HL-60 (cell line): ENCODE results near the gene ATRN.
"Not testable (repeated sequence)": the region's sequence is repeated elsewhere in the genome, so short reads cannot be mapped to it uniquely, and the experiment has no call there.

Experiments
- DNase-seq, 2 experiments: peaks; one replicate each; pipeline ENCODE4 v3.0.0-alpha.2; 2010 to 2020; ENCODE audit warnings: low read depth in 1 of 2, low spot score in 1 of 2
- H3K27ac ChIP-seq: fragments of 250-450 bp; sonication (Bioruptor Pico); replicated peaks from 2 replicates; pipeline ENCODE4 v1.5.1; 2020; ENCODE audit warnings: mild to moderate bottlenecking, moderate library complexity
- H3K27me3 ChIP-seq: fragments of 250-450 bp; sonication (Bioruptor Pico); 2 replicates; pipeline ENCODE4 v1.5.1; 2021; ENCODE audit warnings: mild to moderate bottlenecking, moderate library complexity; ENCODE audit not compliant: insufficient read depth, poor library complexity, severe bottlenecking
- H3K4me3 ChIP-seq: replicated peaks from 2 replicates; pipeline ENCODE4 v1.5.1; 2011; ENCODE audit warnings: mild to moderate bottlenecking, control low read depth, low read length; ENCODE audit not compliant: insufficient read depth
- CTCF ChIP-seq: IDR thresholded peaks from one replicate; pipeline ENCODE4 v1.5.1; 2011; ENCODE audit warnings: low read length, control low read depth, inconsistent platforms; ENCODE audit not compliant: insufficient read depth
- GABPA ChIP-seq: IDR thresholded peaks from 2 replicates; pipeline ENCODE4 v1.6.1; 2012; ENCODE audit warnings: low read depth
- POLR2AphosphoS5 ChIP-seq: IDR thresholded peaks from 2 replicates; pipeline ENCODE4 v1.6.1; 2012; ENCODE audit warnings: low read depth
- REST ChIP-seq: IDR thresholded peaks from 2 replicates; pipeline ENCODE4 v1.6.1; 2012; ENCODE audit warnings: low read depth; ENCODE audit not compliant: insufficient replicate concordance
- SPI1 ChIP-seq: IDR thresholded peaks from 2 replicates; pipeline ENCODE4 v1.6.1; 2012; ENCODE audit warnings: low read depth, mild to moderate bottlenecking, borderline replicate concordance
- long read RNA-seq: library from polyadenylated mRNA; unstranded; transcript quantifications from one replicate; pipeline ENCODE4 v2.0.0, GENCODE V29; 2020

Gene ATRN
- long read RNA-seq, partial matches to known transcripts: 1 of 4 reads
- long read RNA-seq, other reads (novel, unspliced or antisense): 3 of 4 reads

- Histone ChIP-seq H3K27me3 (no peaks in the 10 kb centered on the region), H3K4me3 (peak within 1 kb of the TSS; percentile 90), H3K27ac (peak within 1 kb of the TSS; percentile 76)
- peak; percentile 85 to 92 for DNase-seq
- no peak for TF ChIP-seq CTCF
- TF ChIP-seq POLR2AphosphoS5: peak; percentile 91; the same call in 1 of the 2 replicates
Measured at GRCh38 chr20:3470627-3471396, at the start of gene ATRN. ATRN (plus strand) TSS chr20:3471018; CDS start chr20:3471108, 90 bp downstream.

- no peak overlapping the region for H3K27ac ChIP-seq
- TF ChIP-seq GABPA (no peak), CTCF (no peak)
- H3K4me3 ChIP-seq: no peak overlapping the region
- H3K27me3 ChIP-seq: no peaks in the 10 kb centered on the region
- DNase-seq: no peak
Measured at GRCh38 chr20:3421985-3422384, 48.8 kb upstream of the ATRN start.

- Histone ChIP-seq H3K4me3 (no peak overlapping the region), H3K27ac (no peak overlapping the region), H3K27me3 (no peaks in the 10 kb centered on the region)
- no peak for TF ChIP-seq SPI1
- no peak for TF ChIP-seq CTCF
- TF ChIP-seq POLR2AphosphoS5: no peak
- TF ChIP-seq REST: no peak
- no peak for TF ChIP-seq GABPA
- peak in 1 of 2 experiments; percentile 50 for DNase-seq
Measured at GRCh38 chr20:3423126-3423525, 47.7 kb upstream of the ATRN start.

- not testable (repeated sequence) for H3K4me3 ChIP-seq, H3K27ac ChIP-seq, DNase-seq, H3K27me3 ChIP-seq
Measured at GRCh38 chr20:3426766-3427165, 44.1 kb upstream of the ATRN start.

GRCh38 chr20:3430376-3431069 is 40.3 kb upstream of the ATRN start:
- Histone ChIP-seq H3K4me3 (no peak overlapping the region), H3K27ac (peak overlapping the region; percentile 41), H3K27me3 (no peaks in the 10 kb centered on the region)
- peak; percentile 86 to 87 for DNase-seq
- peak; percentile 93 for TF ChIP-seq POLR2AphosphoS5
- peak; percentile 30; the same call in 1 of the 2 replicates for TF ChIP-seq SPI1
- TF ChIP-seq REST: no peak
- no peak for TF ChIP-seq CTCF
- TF ChIP-seq GABPA: no peak
